Uterus (tissue), 4 donors: ENCODE results near the gene MEF2A. TPM values are rescaled to one million over a fixed set of nuclear protein-coding genes. Genes with fewer than 3 reads are reported as not detected.

Experiments used
- DNase-seq, 2 donors: peaks; one replicate each; pipeline ENCODE4 v3.0.0-alpha.2; 2019 to 2020
- H3K27ac ChIP-seq, 2 donors: fragments of 200-600 bp; sonication (generic); 1 replicate in 1 of 2; 2 replicates in 1 of 2; pipeline ENCODE4 v1.5.1; 2016 to 2018
- H3K27me3 ChIP-seq, 2 donors: fragments of 200-600 bp; sonication (generic); one replicate each; pipeline ENCODE4 v1.5.1; 2018 to 2019; ENCODE audit warnings: control low read depth in 1 of 2
- H3K36me3 ChIP-seq, 2 donors: fragments of 200-600 bp; sonication (generic); one replicate each; pipeline ENCODE4 v1.5.1; 2019; ENCODE audit warnings: control low read depth in 1 of 2
- H3K4me1 ChIP-seq, 2 donors: fragments of 200-600 bp; sonication (generic); one replicate each; pipeline ENCODE4 v1.5.1; 2018 to 2019; ENCODE audit warnings: control low read depth in 1 of 2
- H3K4me3 ChIP-seq, 2 donors: fragments of 200-600 bp; sonication (generic); 1 replicate in 1 of 2; 2 replicates in 1 of 2; pipeline ENCODE4 v1.5.1; 2018 to 2019; ENCODE audit warnings: mild to moderate bottlenecking in 1 of 2
- H3K9me3 ChIP-seq, 2 donors: fragments of 200-600 bp; sonication (generic); one replicate each; pipeline ENCODE4 v1.5.1; 2019; ENCODE audit warnings: control low read depth in 1 of 2
- CTCF ChIP-seq, 4 experiments: fragments of 200-600 bp in 2 of 4; fragments of 450-650 bp in 2 of 4; sonication (generic) in 2 of 4; IDR thresholded peaks; one replicate each; pipeline ENCODE4 v1.5.1; 2016 to 2019; ENCODE audit warnings: antibody characterized with exemption in 4 of 4, mild to moderate bottlenecking in 2 of 4, moderate library complexity in 1 of 4
- POLR2A ChIP-seq, 2 donors: fragments of 450-650 bp; IDR thresholded peaks; one replicate each; pipeline ENCODE4 v1.6.1; 2016; ENCODE audit warnings: antibody characterized with exemption in 2 of 2, mild to moderate bottlenecking in 1 of 2, moderate library complexity in 1 of 2
- intact Hi-C: fragments of 100-400 bp; cut with DNase I; formaldehyde crosslinking; loops from one replicate; pipeline ENCODE4 v1.15.1; 2023; ENCODE audit warnings: low total_unique reads
- total RNA-seq, 4 donors: library from RNA; depleted of rRNA in 3 of 4; stranded (reverse); fragments of >200 nt in 3 of 4; gene quantifications; one replicate each; pipeline versions ENCODE4 v1.1.0 to v1.2.4, GENCODE V29; 2014 to 2023
- donor health status: DM: yes; HTN: yes; CAD: no.

Gene MEF2A
- total RNA-seq, 4 donors from 2014 or later, result 78.6 to 138 (median 105) TPM

GRCh38 chr15:99728916-99729315 lies 163.1 kb downstream of the MEF2A start:
- no peak for TF ChIP-seq CTCF (IDR thresholded peaks at IDR 0.05)
- TF ChIP-seq POLR2A (IDR thresholded peaks at IDR 0.05), result no peak
- peak overlapping the region in 1 of 2 donors; percentile 25 for H3K27ac ChIP-seq
- intact Hi-C loops, result no loop called here
- H3K36me3 ChIP-seq, result no peaks in the 10 kb centered on the region
- no peak overlapping the region for H3K4me3 ChIP-seq
- H3K9me3 ChIP-seq, result no peaks in the 10 kb centered on the region
- no peaks in the 10 kb centered on the region for H3K27me3 ChIP-seq
- H3K4me1 ChIP-seq, result no peaks in the 10 kb centered on the region
- DNase-seq, result no peak

GRCh38 chr15:99729327-99729726 lies 163.5 kb downstream of the MEF2A start:
- H3K36me3 ChIP-seq, result no peaks in the 10 kb centered on the region
- peak overlapping the region in 1 of 2 donors; percentile 25 for H3K27ac ChIP-seq
- DNase-seq, result no peak
- intact Hi-C loops, result no loop called here
- H3K4me3 ChIP-seq, result no peak overlapping the region
- TF ChIP-seq CTCF (IDR thresholded peaks at IDR 0.05) (no peak), POLR2A (IDR thresholded peaks at IDR 0.05) (no peak)
- H3K9me3 ChIP-seq, result no peaks in the 10 kb centered on the region
- H3K4me1 ChIP-seq, result no peaks in the 10 kb centered on the region
- H3K27me3 ChIP-seq, result no peaks in the 10 kb centered on the region

GRCh38 chr15:99729920-99730319 lies 164.1 kb downstream of the MEF2A start:
- Histone ChIP-seq H3K9me3 (no peaks in the 10 kb centered on the region), H3K27me3 (no peaks in the 10 kb centered on the region), H3K36me3 (no peaks in the 10 kb centered on the region), H3K4me1 (no peaks in the 10 kb centered on the region), H3K27ac (peak overlapping the region; percentile 25 to 28), H3K4me3 (no peak overlapping the region)
- peak; percentile 47 to 59 for DNase-seq
- intact Hi-C loops, result no loop called here
- TF ChIP-seq CTCF (IDR thresholded peaks at IDR 0.05) (peak; percentile 47 to 59 (median 52)), POLR2A (IDR thresholded peaks at IDR 0.05) (no peak)

- Histone ChIP-seq H3K27ac (peak overlapping the region; percentile 91 to 97), H3K9me3 (no peaks in the 10 kb centered on the region), H3K4me3 (peak overlapping the region; percentile 80 to 98), H3K4me1 (no peaks in the 10 kb centered on the region), H3K27me3 (no peaks in the 10 kb centered on the region), H3K36me3 (no peaks in the 10 kb centered on the region)
- intact Hi-C loops, result no loop called here
- TF ChIP-seq POLR2A (IDR thresholded peaks at IDR 0.05) (no peak), CTCF (IDR thresholded peaks at IDR 0.05) (no peak)
- DNase-seq, result no peak
These were observed 165.7 kb downstream of the MEF2A start for GRCh38 chr15:99731336-99732123.

GRCh38 chr15:99732124-99732750 lies 166.5 kb downstream of the MEF2A start:
- peak overlapping the region; percentile 80 to 98 for H3K4me3 ChIP-seq
- DNase-seq, result no peak
- intact Hi-C loops, result no loop called here
- no peaks in the 10 kb centered on the region for H3K9me3 ChIP-seq
- H3K27me3 ChIP-seq, result no peaks in the 10 kb centered on the region
- H3K36me3 ChIP-seq, result no peaks in the 10 kb centered on the region
- no peak for TF ChIP-seq CTCF (IDR thresholded peaks at IDR 0.05)
- TF ChIP-seq POLR2A (IDR thresholded peaks at IDR 0.05), result no peak
- no peaks in the 10 kb centered on the region for H3K4me1 ChIP-seq
- peak overlapping the region; percentile 91 to 97 for H3K27ac ChIP-seq
